AG09309 (cell line): ENCODE results near the gene JAG1.
"Not testable (repeated sequence)": the region's sequence is repeated elsewhere in the genome, so short reads cannot be mapped to it uniquely, and the experiment has no call there.

ENCODE experiments used
- DNase-seq: peaks from one replicate; pipeline ENCODE4 v3.0.0-alpha.2; 2010; ENCODE audit warnings: low read depth
- H3K4me3 ChIP-seq: 2 replicates; pipeline ENCODE4 v1.5.1; 2011; ENCODE audit warnings: mild to moderate bottlenecking, low read depth, low read length, moderate library complexity; ENCODE audit not compliant: control insufficient read depth
- TF ChIP-seq, protein P1 (sequence below): IDR thresholded peaks from 2 replicates; pipeline ENCODE4 v1.5.1; 2011; ENCODE audit warnings: mild to moderate bottlenecking, low read depth, low read length, inconsistent platforms; ENCODE audit not compliant: insufficient read depth, control insufficient read depth; ENCODE audit errors: missing control alignments

The JAG1 gene

DNA sequence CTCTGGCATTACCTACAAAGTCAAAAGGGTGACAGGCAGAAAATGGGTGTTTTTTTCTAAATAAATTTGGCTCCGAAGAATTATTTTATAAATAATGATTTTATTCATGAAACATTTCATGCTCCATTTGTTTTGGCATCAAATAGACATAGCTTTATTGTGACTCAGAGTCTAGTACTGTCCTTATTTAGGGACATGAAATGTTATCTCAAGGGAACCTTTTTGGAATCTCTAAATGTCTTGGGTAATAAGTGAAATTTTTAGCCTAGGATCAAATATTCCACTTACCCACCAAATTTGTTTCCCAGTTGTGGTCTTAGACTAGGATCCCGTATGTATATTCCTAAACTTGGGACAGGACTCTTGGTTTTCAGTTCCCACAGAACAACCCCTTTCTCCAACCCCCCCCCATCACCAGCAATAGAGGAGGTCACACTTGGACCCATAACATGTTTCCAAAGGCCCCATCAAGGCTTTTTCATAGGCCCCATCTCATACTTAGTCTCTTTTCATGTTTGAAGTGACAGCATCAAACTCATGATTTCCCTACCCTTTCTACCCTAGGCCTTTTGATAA, 81.8 kb downstream of the JAG1 start:
- H3K4me3 ChIP-seq = no peak overlapping the region
- TF ChIP-seq, protein P1, sequence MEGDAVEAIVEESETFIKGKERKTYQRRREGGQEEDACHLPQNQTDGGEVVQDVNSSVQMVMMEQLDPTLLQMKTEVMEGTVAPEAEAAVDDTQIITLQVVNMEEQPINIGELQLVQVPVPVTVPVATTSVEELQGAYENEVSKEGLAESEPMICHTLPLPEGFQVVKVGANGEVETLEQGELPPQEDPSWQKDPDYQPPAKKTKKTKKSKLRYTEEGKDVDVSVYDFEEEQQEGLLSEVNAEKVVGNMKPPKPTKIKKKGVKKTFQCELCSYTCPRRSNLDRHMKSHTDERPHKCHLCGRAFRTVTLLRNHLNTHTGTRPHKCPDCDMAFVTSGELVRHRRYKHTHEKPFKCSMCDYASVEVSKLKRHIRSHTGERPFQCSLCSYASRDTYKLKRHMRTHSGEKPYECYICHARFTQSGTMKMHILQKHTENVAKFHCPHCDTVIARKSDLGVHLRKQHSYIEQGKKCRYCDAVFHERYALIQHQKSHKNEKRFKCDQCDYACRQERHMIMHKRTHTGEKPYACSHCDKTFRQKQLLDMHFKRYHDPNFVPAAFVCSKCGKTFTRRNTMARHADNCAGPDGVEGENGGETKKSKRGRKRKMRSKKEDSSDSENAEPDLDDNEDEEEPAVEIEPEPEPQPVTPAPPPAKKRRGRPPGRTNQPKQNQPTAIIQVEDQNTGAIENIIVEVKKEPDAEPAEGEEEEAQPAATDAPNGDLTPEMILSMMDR = no peak
- no peak for DNase-seq

DNA sequence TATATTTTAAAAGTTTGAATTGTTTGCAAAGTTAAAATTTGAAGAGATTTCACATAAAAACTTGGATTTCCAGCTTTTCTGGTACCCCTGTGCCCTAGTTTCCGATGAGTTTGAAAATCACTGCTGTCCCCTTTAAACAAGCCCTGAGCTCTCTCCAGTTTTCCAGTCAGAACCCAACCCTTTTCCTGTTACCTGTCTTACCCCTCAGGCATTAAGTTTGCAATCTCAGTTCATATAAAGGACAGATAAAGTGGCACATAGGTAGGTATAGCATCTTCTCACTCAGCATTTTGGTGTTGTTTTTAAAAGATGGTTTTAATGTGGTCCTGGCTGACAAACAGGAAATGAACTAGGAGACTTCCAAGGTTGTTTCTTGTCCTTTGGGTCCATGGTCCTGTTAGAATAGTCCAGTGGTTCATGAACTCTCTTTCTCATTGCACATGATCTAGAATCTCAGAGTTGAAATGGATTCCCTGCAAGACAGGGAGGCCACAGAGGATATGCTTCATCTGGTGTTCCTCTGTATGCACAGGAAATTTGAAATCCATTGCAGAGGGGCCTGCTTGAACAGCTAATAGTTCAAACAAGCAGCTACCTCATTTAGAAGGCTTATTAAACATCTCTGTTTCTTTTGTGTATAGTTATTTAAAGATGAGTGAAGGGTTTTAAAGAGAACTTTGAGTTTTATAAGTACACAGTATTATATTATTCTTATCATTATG, 82.7 kb downstream of the JAG1 start:
- TF ChIP-seq, protein P1 = no peak
- H3K4me3 ChIP-seq = no peak overlapping the region
- DNase-seq = no peak

DNA sequence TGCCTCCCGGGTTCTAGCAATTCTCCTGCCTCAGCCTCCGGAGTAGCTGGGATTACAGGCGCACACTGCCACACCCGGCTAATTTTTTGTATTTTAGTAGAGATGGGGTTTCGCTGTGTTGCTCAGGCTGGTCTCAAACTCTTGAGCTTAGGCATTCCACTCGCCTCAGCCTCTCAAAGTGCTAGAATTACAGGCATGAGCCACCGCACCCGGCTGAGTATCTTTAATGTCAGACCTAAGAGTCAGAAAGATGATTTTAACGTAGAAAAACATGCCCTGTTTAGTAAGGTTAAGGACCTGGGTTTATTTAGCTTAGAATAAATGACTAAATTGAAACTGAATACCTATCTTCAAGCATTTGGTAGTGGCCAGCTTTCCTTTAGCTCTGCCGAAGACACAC, 83.4 kb downstream of the JAG1 start:
- DNase-seq, H3K4me3 ChIP-seq: not testable (repeated sequence)
